ENCODE results near the gene LOX.

LOX gene

GRCh38 chr5:122083535-122083934 is 5.5 kb upstream of the LOX start:
- no peak for TF ChIP-seq CTCF (IDR thresholded peaks at IDR 0.05)
- no peak overlapping the region for H3K27ac ChIP-seq
- DNase-seq (ENCODE audit: low spot score): no peak
- H3K4me3 ChIP-seq: no peak overlapping the region

GRCh38 chr5:122081541-122081940 is 3.5 kb upstream of the LOX start:
- no peak for TF ChIP-seq CTCF (IDR thresholded peaks at IDR 0.05)
- H3K27ac ChIP-seq: no peak overlapping the region
- H3K4me3 ChIP-seq: no peak overlapping the region
- DNase-seq (ENCODE audit: low spot score): no peak

GRCh38 chr5:122077366-122078115 is 518 bp downstream of the LOX start:
- peak; percentile 74 for DNase-seq (ENCODE audit: low spot score)
- H3K27ac ChIP-seq: peak overlapping the region; percentile 77 to 90
- TF ChIP-seq CTCF (IDR thresholded peaks at IDR 0.05): no peak
- peak overlapping the region; percentile 76 for H3K4me3 ChIP-seq

- peak overlapping the region; percentile 76 for H3K4me3 ChIP-seq
- DNase-seq (ENCODE audit: low spot score): peak; percentile 91
- TF ChIP-seq CTCF (IDR thresholded peaks at IDR 0.05): peak; percentile 73
- peak overlapping the region; percentile 77 to 90 for H3K27ac ChIP-seq
Measured at GRCh38 chr5:122076669-122077365, 1.2 kb downstream of the LOX start.

- Histone ChIP-seq H3K4me3 (peak overlapping the region; percentile 76), H3K27ac (peak overlapping the region; percentile 77 to 90)
- DNase-seq (ENCODE audit: low spot score): no peak
- no peak for TF ChIP-seq CTCF (IDR thresholded peaks at IDR 0.05)
Measured at GRCh38 chr5:122076050-122076461, 2.0 kb downstream of the LOX start.

GRCh38 chr5:122073864-122074263 is 4.2 kb downstream of the LOX start:
- DNase-seq (ENCODE audit: low spot score): no peak
- no peak for TF ChIP-seq CTCF (IDR thresholded peaks at IDR 0.05)
- Histone ChIP-seq H3K27ac (no peak overlapping the region), H3K4me3 (no peak overlapping the region)

- Histone ChIP-seq H3K4me3 (no peak overlapping the region), H3K27ac (no peak overlapping the region)
- DNase-seq (ENCODE audit: low spot score): no peak
- no peak for TF ChIP-seq CTCF (IDR thresholded peaks at IDR 0.05)
Measured at GRCh38 chr5:122073018-122073417, 5.0 kb downstream of the LOX start.

All from coronary artery (tissue), 2 donors.